Fibroblast of lung (primary cell): Measurements from ENCODE around the gene IL34.

Source experiments
- CTCF ChIP-seq, 2 donors: IDR thresholded peaks in 1 of 2; conservative IDR thresholded peaks in 1 of 2; 1 replicate in 1 of 2; 2 replicates in 1 of 2; pipeline ENCODE4 v1.5.1; 2011 to 2012; ENCODE audit warnings: low read length in 2 of 2, control low read depth in 1 of 2, inconsistent platforms in 1 of 2, low read depth in 1 of 2, mild to moderate bottlenecking in 1 of 2
- EZH2 ChIP-seq: IDR thresholded peaks from 2 replicates; pipeline ENCODE4 v1.5.1; 2012; ENCODE audit warnings: low read length, control low read depth, mild to moderate bottlenecking; ENCODE audit errors: missing control alignments

DNA sequence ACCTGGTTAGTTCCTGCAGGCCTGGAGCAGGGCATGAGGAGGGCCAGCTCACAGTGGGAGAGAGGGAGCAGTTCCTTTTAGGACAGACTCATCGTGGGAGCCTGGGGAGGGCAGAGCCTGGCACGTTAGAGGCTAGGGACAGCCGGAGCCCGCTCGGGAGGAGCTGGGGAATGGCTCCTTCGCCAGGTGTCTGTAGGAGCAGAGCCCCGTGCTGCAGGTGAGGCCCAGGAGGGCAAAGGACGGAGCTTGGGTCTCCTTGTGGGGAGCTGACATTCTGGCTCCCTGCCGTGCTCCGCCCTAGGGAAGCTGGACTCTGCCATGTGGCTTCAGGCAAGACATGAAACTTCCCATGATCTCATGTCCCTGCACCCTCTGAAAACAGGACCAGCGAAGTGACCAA is 58.2 kb downstream of the IL34 start:
- TF ChIP-seq CTCF (conservative IDR thresholded peaks at IDR 0.05 in 1 of 2, IDR thresholded peaks at IDR 0.05 in 1 of 2; ENCODE audit: low read depth in 1 of 2, low read length in 2 of 2) (no peak), EZH2 (no peak)
